ENCODE results near the gene MAP4.

Gene MAP4

DNA sequence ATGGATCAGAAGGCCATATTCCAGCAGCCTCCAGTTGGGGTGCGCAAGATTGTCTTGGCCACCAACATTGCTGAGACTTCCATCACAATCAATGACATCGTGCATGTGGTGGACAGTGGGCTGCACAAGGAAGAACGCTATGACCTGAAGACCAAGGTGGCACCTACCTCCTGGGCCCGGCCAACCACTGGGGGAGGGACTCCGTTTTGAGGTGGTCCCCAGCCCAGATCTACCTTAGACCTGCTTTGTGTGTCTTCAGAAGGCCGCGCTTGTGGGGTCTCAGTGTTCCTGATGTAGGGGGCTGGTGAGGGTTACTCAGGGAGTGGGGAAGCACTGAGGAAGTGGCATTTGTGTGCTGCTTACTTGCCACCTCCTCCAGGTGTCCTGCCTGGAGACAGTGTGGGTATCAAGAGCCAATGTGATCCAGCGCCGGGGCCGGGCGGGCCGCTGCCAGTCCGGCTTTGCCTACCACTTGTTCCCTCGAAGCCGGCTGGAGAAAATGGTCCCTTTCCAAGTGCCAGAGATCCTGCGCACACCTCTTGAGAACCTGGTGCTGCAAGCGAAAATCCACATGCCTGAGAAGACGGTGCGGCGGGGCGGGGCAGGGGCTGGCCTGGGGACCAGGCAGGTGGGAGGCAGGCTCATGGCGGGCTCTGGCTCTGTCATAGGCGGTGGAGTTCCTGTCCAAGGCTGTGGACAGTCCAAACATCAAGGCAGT, 168.3 kb downstream of the MAP4 start:
- TF ChIP-seq PPARA (CRISPR knock-in tag; IDR thresholded peaks at IDR 0.05; ENCODE audit: borderline replicate concordance) (no peak), ISL1 (CRISPR knock-in tag; IDR thresholded peaks at IDR 0.05) (no peak), ZC3H10 (CRISPR knock-in tag; IDR thresholded peaks at IDR 0.05) (no peak), ZFP3 (CRISPR knock-in tag; IDR thresholded peaks at IDR 0.05) (no peak), SNAI2 (CRISPR knock-in tag; IDR thresholded peaks at IDR 0.05) (no peak), CSDC2 (CRISPR knock-in tag; IDR thresholded peaks at IDR 0.05) (no peak), TCF4 (CRISPR knock-in tag; IDR thresholded peaks at IDR 0.05; ENCODE audit: borderline replicate concordance) (no peak), ZNF8 (CRISPR knock-in tag; IDR thresholded peaks at IDR 0.05) (no peak), RARB (CRISPR knock-in tag; IDR thresholded peaks at IDR 0.05) (no peak), ESRRG (CRISPR knock-in tag; IDR thresholded peaks at IDR 0.05) (no peak)
- TF ChIP-seq, protein P1, sequence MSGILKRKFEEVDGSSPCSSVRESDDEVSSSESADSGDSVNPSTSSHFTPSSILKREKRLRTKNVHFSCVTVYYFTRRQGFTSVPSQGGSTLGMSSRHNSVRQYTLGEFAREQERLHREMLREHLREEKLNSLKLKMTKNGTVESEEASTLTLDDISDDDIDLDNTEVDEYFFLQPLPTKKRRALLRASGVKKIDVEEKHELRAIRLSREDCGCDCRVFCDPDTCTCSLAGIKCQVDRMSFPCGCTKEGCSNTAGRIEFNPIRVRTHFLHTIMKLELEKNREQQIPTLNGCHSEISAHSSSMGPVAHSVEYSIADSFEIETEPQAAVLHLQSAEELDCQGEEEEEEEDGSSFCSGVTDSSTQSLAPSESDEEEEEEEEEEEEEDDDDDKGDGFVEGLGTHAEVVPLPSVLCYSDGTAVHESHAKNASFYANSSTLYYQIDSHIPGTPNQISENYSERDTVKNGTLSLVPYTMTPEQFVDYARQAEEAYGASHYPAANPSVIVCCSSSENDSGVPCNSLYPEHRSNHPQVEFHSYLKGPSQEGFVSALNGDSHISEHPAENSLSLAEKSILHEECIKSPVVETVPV (CRISPR knock-in tag; IDR thresholded peaks at IDR 0.05), result no peak
- TF ChIP-seq, protein P2, sequence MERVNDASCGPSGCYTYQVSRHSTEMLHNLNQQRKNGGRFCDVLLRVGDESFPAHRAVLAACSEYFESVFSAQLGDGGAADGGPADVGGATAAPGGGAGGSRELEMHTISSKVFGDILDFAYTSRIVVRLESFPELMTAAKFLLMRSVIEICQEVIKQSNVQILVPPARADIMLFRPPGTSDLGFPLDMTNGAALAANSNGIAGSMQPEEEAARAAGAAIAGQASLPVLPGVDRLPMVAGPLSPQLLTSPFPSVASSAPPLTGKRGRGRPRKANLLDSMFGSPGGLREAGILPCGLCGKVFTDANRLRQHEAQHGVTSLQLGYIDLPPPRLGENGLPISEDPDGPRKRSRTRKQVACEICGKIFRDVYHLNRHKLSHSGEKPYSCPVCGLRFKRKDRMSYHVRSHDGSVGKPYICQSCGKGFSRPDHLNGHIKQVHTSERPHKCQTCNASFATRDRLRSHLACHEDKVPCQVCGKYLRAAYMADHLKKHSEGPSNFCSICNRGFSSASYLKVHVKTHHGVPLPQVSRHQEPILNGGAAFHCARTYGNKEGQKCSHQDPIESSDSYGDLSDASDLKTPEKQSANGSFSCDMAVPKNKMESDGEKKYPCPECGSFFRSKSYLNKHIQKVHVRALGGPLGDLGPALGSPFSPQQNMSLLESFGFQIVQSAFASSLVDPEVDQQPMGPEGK (CRISPR knock-in tag; IDR thresholded peaks at IDR 0.05; ENCODE audit: borderline replicate concordance), result no peak
- TF ChIP-seq, protein P3, sequence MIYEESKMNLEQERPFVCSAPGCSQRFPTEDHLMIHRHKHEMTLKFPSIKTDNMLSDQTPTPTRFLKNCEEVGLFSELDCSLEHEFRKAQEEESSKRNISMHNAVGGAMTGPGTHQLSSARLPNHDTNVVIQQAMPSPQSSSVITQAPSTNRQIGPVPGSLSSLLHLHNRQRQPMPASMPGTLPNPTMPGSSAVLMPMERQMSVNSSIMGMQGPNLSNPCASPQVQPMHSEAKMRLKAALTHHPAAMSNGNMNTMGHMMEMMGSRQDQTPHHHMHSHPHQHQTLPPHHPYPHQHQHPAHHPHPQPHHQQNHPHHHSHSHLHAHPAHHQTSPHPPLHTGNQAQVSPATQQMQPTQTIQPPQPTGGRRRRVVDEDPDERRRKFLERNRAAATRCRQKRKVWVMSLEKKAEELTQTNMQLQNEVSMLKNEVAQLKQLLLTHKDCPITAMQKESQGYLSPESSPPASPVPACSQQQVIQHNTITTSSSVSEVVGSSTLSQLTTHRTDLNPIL (CRISPR knock-in tag; IDR thresholded peaks at IDR 0.05; ENCODE audit: low read depth), result no peak
- ATAC-seq, result no peak

DNA sequence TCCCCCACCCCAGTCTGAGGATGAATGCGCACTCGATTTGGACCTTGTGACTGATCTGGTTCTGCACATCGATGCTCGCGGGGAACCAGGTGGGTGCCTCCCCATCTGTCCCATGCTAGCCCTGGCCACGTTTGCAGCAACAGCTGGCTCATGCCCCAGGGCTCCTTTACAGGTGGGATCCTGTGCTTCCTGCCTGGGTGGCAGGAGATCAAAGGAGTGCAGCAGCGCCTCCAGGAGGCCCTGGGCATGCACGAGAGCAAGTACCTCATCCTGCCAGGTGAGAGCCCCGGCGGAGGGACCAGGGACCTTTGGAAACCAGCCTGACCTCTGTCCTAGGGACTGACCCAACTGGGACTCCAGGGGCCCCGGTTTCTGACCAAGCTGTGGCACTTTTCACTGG, 169.0 kb downstream of the MAP4 start:
- no peak for ATAC-seq

DNA sequence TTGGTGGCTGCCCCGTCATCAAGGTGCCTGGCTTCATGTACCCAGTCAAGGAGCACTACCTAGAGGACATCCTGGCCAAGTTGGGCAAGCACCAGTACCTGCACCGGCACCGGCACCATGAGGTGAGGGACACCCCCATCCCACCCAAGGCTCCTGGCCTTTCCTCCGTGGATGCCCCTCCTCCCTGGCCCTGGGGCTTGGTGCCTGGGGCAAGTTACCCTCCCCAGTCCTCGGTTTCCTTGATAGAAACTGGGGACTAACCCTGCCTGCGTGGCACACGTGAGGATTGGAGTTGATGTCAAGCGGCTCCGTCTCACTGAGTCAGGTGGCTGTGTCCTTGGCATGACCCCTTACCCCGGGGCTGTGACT, 169.4 kb downstream of the MAP4 start:
- ATAC-seq, result no peak
- TF ChIP-seq BACH2 (CRISPR knock-in tag; IDR thresholded peaks at IDR 0.05; ENCODE audit: borderline replicate concordance), result no peak
- TF ChIP-seq ISL1 (CRISPR knock-in tag; IDR thresholded peaks at IDR 0.05), result no peak
- TF ChIP-seq OSR1 (CRISPR knock-in tag; IDR thresholded peaks at IDR 0.05), result no peak
- TF ChIP-seq, protein P4, sequence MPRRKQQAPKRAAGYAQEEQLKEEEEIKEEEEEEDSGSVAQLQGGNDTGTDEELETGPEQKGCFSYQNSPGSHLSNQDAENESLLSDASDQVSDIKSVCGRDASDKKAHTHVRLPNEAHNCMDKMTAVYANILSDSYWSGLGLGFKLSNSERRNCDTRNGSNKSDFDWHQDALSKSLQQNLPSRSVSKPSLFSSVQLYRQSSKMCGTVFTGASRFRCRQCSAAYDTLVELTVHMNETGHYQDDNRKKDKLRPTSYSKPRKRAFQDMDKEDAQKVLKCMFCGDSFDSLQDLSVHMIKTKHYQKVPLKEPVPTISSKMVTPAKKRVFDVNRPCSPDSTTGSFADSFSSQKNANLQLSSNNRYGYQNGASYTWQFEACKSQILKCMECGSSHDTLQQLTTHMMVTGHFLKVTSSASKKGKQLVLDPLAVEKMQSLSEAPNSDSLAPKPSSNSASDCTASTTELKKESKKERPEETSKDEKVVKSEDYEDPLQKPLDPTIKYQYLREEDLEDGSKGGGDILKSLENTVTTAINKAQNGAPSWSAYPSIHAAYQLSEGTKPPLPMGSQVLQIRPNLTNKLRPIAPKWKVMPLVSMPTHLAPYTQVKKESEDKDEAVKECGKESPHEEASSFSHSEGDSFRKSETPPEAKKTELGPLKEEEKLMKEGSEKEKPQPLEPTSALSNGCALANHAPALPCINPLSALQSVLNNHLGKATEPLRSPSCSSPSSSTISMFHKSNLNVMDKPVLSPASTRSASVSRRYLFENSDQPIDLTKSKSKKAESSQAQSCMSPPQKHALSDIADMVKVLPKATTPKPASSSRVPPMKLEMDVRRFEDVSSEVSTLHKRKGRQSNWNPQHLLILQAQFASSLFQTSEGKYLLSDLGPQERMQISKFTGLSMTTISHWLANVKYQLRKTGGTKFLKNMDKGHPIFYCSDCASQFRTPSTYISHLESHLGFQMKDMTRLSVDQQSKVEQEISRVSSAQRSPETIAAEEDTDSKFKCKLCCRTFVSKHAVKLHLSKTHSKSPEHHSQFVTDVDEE (CRISPR knock-in tag; IDR thresholded peaks at IDR 0.05), result no peak
- TF ChIP-seq RARB (CRISPR knock-in tag; IDR thresholded peaks at IDR 0.05), result no peak
- no peak for TF ChIP-seq ZNF565 (CRISPR knock-in tag; conservative IDR thresholded peaks at IDR 0.05; ENCODE audit: low read depth)
- TF ChIP-seq ZNF70 (CRISPR knock-in tag; IDR thresholded peaks at IDR 0.05), result no peak
- no peak for TF ChIP-seq ZNF8 (CRISPR knock-in tag; IDR thresholded peaks at IDR 0.05)
- no peak for TF ChIP-seq ZFP3 (CRISPR knock-in tag; IDR thresholded peaks at IDR 0.05)
- no peak for TF ChIP-seq PPARA (CRISPR knock-in tag; IDR thresholded peaks at IDR 0.05; ENCODE audit: borderline replicate concordance)
- TF ChIP-seq ARNTL (CRISPR knock-in tag; IDR thresholded peaks at IDR 0.05; ENCODE audit: borderline replicate concordance, low read depth), result no peak
- no peak for TF ChIP-seq ZC3H10 (CRISPR knock-in tag; IDR thresholded peaks at IDR 0.05)

More for the DNA sequence above, 169.0 kb downstream of the MAP4 start:
- no peak for TF ChIP-seq RARB (CRISPR knock-in tag; IDR thresholded peaks at IDR 0.05)
- TF ChIP-seq TOX (CRISPR knock-in tag; IDR thresholded peaks at IDR 0.05; ENCODE audit: borderline replicate concordance), result no peak
- no peak for TF ChIP-seq CSDC2 (CRISPR knock-in tag; IDR thresholded peaks at IDR 0.05)
- TF ChIP-seq, protein P2 (CRISPR knock-in tag; IDR thresholded peaks at IDR 0.05; ENCODE audit: borderline replicate concordance), result no peak
